LNCAP (cell line): ENCODE results near the gene CDC14A.

Source experiments
- CTCF ChIP-seq: fragments of 450-650 bp; IDR thresholded peaks from 2 replicates; pipeline ENCODE4 v1.5.1; 2017; ENCODE audit warnings: mild to moderate bottlenecking

Gene CDC14A

GRCh38 chr1:100361511-100362089 is 9.3 kb downstream of the CDC14A start:
- TF ChIP-seq CTCF: no peak

- no peak for TF ChIP-seq CTCF
Measured at GRCh38 chr1:100362821-100363466, 10.6 kb downstream of the CDC14A start.

- no peak for TF ChIP-seq CTCF
Measured at GRCh38 chr1:100363831-100364230, 11.5 kb downstream of the CDC14A start.

- TF ChIP-seq CTCF: no peak
Measured at GRCh38 chr1:100364697-100365096, 12.4 kb downstream of the CDC14A start.

GRCh38 chr1:100366209-100366525 is 13.9 kb downstream of the CDC14A start:
- no peak for TF ChIP-seq CTCF

GRCh38 chr1:100377590-100378361 is 25.5 kb downstream of the CDC14A start:
- no peak for TF ChIP-seq CTCF

- TF ChIP-seq CTCF: no peak
Measured at GRCh38 chr1:100378956-100379355, 26.6 kb downstream of the CDC14A start.
